Smooth muscle cell of bladder (primary cell): Measurements from ENCODE around the gene ZBBX. TPM values are rescaled to one million over a fixed set of nuclear protein-coding genes. Genes with fewer than 3 reads are reported as not detected.

Source experiments
- total RNA-seq: library from RNA; depleted of rRNA; stranded (reverse); fragments of >200 nt; gene quantifications from 2 replicates; pipeline ENCODE4 v1.2.3, GENCODE V29; 2014

Gene ZBBX
- total RNA-seq: under 0.01 TPM in 1 of 2 replicates, not detected in the other

GRCh38 chr3:167380004-167380689, at the start of gene ZBBX:
TSS of gene ZBBX (minus strand) at chr3:167380297. CDS start at chr3:167372901, 7,396 bp downstream.

Other genes starting within 250 kb of the ZBBX start
- gene SERPINI2, start 93.7 kb upstream of the ZBBX start, total RNA-seq: not detected in 2 replicates